Thymus (tissue), 11 donors: ENCODE results near the gene PRKN. TPM values are rescaled to one million over a fixed set of nuclear protein-coding genes. Genes with fewer than 3 reads are reported as not detected.

Experiments used
- DNase-seq, 9 donors: peaks; one replicate each; pipeline ENCODE4 v3.0.0-alpha.2; 2013; ENCODE audit warnings: low spot score in 9 of 9, low read depth in 6 of 9, missing footprints in 1 of 9
- H3K27ac ChIP-seq, 2 donors: one replicate each; pipeline ENCODE4 v1.5.1; 2013; ENCODE audit warnings: control low read depth in 1 of 2, low read depth in 1 of 2, low read length in 1 of 2, mild to moderate bottlenecking in 1 of 2, moderate library complexity in 1 of 2
- H3K27me3 ChIP-seq, 2 donors: one replicate each; pipeline ENCODE4 v1.5.1; 2013; ENCODE audit warnings: low read length in 1 of 2; ENCODE audit not compliant: control insufficient read depth in 2 of 2, insufficient read depth in 1 of 2
- H3K36me3 ChIP-seq, 2 donors: one replicate each; pipeline ENCODE4 v1.5.1; 2013; ENCODE audit warnings: low read length in 1 of 2, mild to moderate bottlenecking in 1 of 2, moderate library complexity in 1 of 2; ENCODE audit not compliant: control insufficient read depth in 2 of 2, insufficient read depth in 2 of 2
- H3K4me1 ChIP-seq, 2 donors: one replicate each; pipeline ENCODE4 v1.5.1; 2013; ENCODE audit warnings: low read length in 2 of 2; ENCODE audit not compliant: control insufficient read depth in 2 of 2, insufficient read depth in 2 of 2
- H3K4me3 ChIP-seq, 2 donors: one replicate each; pipeline ENCODE4 v1.5.1; 2013; ENCODE audit warnings: low read length in 2 of 2, control low read depth in 1 of 2, mild to moderate bottlenecking in 1 of 2
- H3K9me3 ChIP-seq, 2 donors: one replicate each; pipeline ENCODE4 v1.5.1; 2013; ENCODE audit warnings: low read length in 1 of 2, mild to moderate bottlenecking in 1 of 2; ENCODE audit not compliant: control insufficient read depth in 2 of 2, insufficient read depth in 1 of 2
- WGBS: extraction: QIAGEN DNeasy Blood & Tissue Kit; methylation state at CpG from one replicate; pipeline ENCODE4 v1.1.7; 2013; 5-methylcytosine and 5-hydroxymethylcytosine counted together
- polyA plus RNA-seq: library from polyadenylated mRNA; stranded (reverse); fragments of 200-250 nt; gene quantifications from one replicate; pipeline ENCODE4 v1.2.3, GENCODE V29; 2013
- total RNA-seq: library from RNA; stranded (reverse); fragments of 120-200 nt; gene quantifications from one replicate; pipeline ENCODE4 v1.2.4, GENCODE V29; 2013
- donor health status: healthy.

PRKN gene
- total and polyA plus RNA-seq, 2 donors = 0.48 to 0.71 TPM

GRCh38 chr6:161378115-161378514 lies 1349.5 kb downstream of the PRKN start:
- H3K27me3 ChIP-seq = no peaks in the 10 kb centered on the region
- 94% methylated on average over 12 of the region's 12 CpGs for WGBS
- H3K36me3 ChIP-seq = no peaks in the 10 kb centered on the region
- DNase-seq = no peak
- H3K4me3 ChIP-seq = no peak overlapping the region
- H3K4me1 ChIP-seq = no peaks in the 10 kb centered on the region
- H3K27ac ChIP-seq = no peak overlapping the region
- no peaks in the 10 kb centered on the region for H3K9me3 ChIP-seq

DNA sequence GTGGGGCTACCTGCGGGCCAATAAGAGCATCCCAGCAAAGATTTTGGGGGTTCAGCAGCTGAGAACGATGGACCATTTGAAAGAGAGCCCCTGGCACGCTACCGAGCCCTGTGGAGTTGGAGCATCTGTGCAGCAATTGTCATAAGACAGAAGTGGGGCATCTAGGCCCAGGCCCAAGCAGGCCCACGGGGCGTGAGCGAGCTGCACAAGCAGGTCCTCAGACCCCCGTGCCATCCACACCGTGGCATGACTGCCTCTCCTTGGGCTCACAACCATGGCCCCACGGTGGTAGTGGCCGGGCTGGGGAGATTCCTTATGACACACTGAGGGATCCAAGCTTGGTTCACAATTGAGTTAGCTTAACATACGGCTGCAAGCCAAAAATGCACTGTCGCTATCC lies 1350.5 kb downstream of the PRKN start:
- no peak overlapping the region for H3K27ac ChIP-seq
- no peaks in the 10 kb centered on the region for H3K36me3 ChIP-seq
- no peaks in the 10 kb centered on the region for H3K27me3 ChIP-seq
- H3K4me1 ChIP-seq = no peaks in the 10 kb centered on the region
- no peak for DNase-seq
- H3K4me3 ChIP-seq = no peak overlapping the region
- 95% methylated on average over 13 of the region's 13 CpGs for WGBS
- H3K9me3 ChIP-seq = no peaks in the 10 kb centered on the region

GRCh38 chr6:161376367-161376766 lies 1351.2 kb downstream of the PRKN start:
- H3K27me3 ChIP-seq = no peaks in the 10 kb centered on the region
- H3K36me3 ChIP-seq = no peaks in the 10 kb centered on the region
- no peaks in the 10 kb centered on the region for H3K4me1 ChIP-seq
- no peak overlapping the region for H3K27ac ChIP-seq
- H3K4me3 ChIP-seq = no peak overlapping the region
- no peaks in the 10 kb centered on the region for H3K9me3 ChIP-seq
- WGBS = 96% methylated on average over 11 of the region's 11 CpGs
- DNase-seq = no peak

DNA sequence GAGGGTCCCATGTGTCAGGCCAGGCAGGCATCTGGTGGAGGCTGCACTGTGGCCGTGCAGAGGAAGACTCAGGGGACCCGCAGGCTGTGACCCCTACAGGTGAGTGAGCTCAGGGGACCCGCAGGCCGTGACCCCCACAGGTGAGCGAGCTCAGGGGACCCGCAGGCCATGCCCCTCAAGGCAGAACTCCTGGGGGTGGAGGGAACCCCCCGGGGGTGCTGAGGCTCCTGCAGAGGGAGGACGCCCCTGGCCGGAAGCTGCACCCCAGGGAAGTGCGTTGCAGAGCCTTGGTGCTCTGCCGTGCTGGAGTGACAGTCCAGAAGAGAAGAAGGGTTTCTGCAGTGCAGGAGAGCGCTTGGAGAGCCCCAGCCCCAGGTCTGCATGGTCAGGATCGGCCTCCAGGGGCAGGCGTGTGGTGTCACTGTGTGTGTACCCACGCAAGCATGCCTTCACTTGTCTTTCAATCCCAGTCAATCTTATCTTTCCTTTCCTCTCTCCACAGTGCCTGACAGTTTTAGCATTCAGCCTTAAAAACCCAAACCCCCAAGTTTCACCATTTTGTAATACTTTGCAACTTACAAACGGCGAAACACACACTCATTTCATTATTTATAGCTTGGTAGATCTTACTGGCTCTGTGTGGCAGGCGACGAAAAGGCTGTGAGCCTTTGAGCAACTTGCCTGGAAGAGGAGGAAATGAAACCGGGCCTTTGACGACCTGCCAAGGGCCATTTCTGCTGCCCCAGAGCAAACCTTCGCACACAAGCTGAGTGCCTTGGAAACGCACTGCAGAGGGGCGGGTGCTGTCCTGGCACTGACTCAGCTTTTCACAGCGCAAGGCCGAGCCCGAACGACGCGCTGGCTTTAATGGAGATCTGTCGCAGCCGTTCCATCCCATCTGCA lies 1352.3 kb downstream of the PRKN start:
- Histone ChIP-seq H3K4me3 (no peak overlapping the region), H3K9me3 (no peaks in the 10 kb centered on the region), H3K27me3 (no peaks in the 10 kb centered on the region), H3K4me1 (no peaks in the 10 kb centered on the region), H3K36me3 (no peaks in the 10 kb centered on the region), H3K27ac (no peak overlapping the region)
- no peak for DNase-seq
- WGBS = 80% methylated on average over 32 of the region's 32 CpGs

DNA sequence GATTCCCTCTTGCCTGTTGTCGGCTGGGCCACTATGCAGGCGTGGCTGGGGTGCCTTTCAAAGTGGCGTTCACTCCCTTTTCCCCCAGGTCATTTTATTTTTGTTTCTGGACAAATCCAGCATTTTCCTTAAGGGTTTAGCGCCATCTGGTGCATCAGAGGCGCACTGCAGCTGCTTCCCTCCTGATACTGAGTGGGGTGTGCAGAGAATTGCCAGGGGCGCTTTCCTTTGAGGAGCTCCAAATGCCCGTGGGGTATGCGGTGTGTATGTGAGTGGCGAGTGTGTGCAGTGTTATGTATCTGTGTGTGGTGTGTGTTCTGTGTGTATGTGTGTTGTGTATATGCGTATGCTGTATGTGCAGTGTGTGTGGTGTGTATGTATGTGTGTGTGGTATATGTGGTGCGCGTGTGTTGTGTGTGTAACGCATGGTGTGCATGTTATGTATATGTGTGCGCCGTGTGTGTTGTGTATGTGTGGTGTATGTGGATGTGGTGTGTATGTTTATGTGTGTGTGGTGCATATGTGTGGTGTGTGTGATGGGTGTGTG lies 1353.6 kb downstream of the PRKN start:
- 44% methylated on average over 15 of the region's 15 CpGs for WGBS
- DNase-seq = peak in 7 of 9 donors; percentile 18 to 63 (median 35)
- Histone ChIP-seq H3K27me3 (no peaks in the 10 kb centered on the region), H3K9me3 (no peaks in the 10 kb centered on the region), H3K36me3 (no peaks in the 10 kb centered on the region), H3K4me1 (no peaks in the 10 kb centered on the region), H3K27ac (no peak overlapping the region), H3K4me3 (no peak overlapping the region)

- no peaks in the 10 kb centered on the region for H3K27me3 ChIP-seq
- no peaks in the 10 kb centered on the region for H3K4me1 ChIP-seq
- no peak for DNase-seq
- 95% methylated on average over 10 of the region's 10 CpGs for WGBS
- H3K36me3 ChIP-seq = no peaks in the 10 kb centered on the region
- no peaks in the 10 kb centered on the region for H3K9me3 ChIP-seq
- H3K27ac ChIP-seq = no peak overlapping the region
- H3K4me3 ChIP-seq = no peak overlapping the region
Measured at GRCh38 chr6:161372422-161372793, 1355.2 kb downstream of the PRKN start.

- Histone ChIP-seq H3K4me3 (no peak overlapping the region), H3K4me1 (no peaks in the 10 kb centered on the region), H3K27me3 (no peaks in the 10 kb centered on the region), H3K27ac (no peak overlapping the region), H3K36me3 (no peaks in the 10 kb centered on the region), H3K9me3 (no peaks in the 10 kb centered on the region)
- 43% methylated on average over 9 of the region's 9 CpGs for WGBS
- peak in 8 of 9 donors; percentile 14 to 69 (median 34) for DNase-seq
Measured at GRCh38 chr6:161370880-161371279, 1356.7 kb downstream of the PRKN start.

DNA sequence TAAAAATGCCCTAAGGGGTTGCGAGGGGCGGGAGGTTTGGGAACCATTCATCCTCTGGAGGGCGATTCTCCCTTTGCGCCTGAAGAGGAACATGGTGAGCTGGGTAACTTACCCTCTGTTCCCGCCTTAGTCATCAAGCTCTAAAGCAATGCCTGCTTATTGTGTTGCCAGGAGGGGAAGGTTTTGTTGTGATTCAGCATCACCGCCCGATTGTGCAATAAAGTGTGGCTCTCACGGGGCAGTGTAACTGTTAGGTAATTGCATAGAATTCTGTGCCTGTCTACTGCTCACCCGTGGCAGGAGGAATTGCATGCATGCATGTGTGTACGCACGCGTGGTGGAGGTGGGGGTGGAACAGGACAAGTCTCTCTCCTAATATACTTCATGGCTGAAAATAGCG lies 1358.2 kb downstream of the PRKN start:
- Histone ChIP-seq H3K36me3 (no peaks in the 10 kb centered on the region), H3K4me3 (no peak overlapping the region), H3K9me3 (no peaks in the 10 kb centered on the region), H3K4me1 (no peaks in the 10 kb centered on the region), H3K27ac (no peak overlapping the region), H3K27me3 (no peaks in the 10 kb centered on the region)
- no peak for DNase-seq
- 92% methylated on average over 13 of the region's 13 CpGs for WGBS

DNA sequence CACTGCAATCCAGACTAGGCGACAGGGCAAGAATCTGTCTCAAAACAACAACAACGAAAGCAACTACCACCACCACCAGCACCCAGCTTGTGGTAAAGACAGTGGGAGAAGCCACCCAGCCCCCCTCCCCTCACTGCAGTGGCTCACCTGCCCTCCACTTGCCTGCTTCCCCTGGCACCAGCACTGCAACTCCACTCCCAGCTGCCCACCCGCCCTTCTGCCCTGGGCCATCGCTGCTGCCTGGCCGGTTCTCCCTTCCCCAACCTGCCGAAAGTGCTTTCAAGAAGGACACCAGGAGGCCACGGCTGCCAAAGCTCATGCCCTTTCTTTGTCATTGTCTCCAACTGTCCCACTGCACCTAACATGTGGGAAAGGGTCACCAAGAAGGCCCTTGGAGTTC lies 1359.1 kb downstream of the PRKN start:
- no peak overlapping the region for H3K27ac ChIP-seq
- H3K4me3 ChIP-seq = no peak overlapping the region
- WGBS = 88% methylated on average over 7 of the region's 7 CpGs

More for the DNA sequence above, 1359.1 kb downstream of the PRKN start:
- H3K9me3 ChIP-seq = no peaks in the 10 kb centered on the region
- no peaks in the 10 kb centered on the region for H3K27me3 ChIP-seq
- DNase-seq = no peak
- H3K4me1 ChIP-seq = no peaks in the 10 kb centered on the region
- H3K36me3 ChIP-seq = no peaks in the 10 kb centered on the region
